H9 (cell line): ENCODE results near the gene ADAMTS17. TPM values are rescaled to one million over a fixed set of nuclear protein-coding genes. Genes with fewer than 3 reads are reported as not detected.

ENCODE experiments used
- DNase-seq: peaks from one replicate; pipeline ENCODE4 v3.0.0-alpha.2; 2017
- H2AFZ ChIP-seq: one replicate; pipeline ENCODE4 v1.6.1; 2013; ENCODE audit warnings: mild to moderate bottlenecking, low read length, control low read depth, moderate library complexity
- H2AK5ac ChIP-seq: 2 replicates; pipeline ENCODE4 v1.6.1; 2013; ENCODE audit warnings: low read length, control low read depth, mixed read lengths; ENCODE audit not compliant: insufficient read length
- H2BK120ac ChIP-seq: one replicate; pipeline ENCODE4 v1.6.1; 2013; ENCODE audit warnings: low read depth, mild to moderate bottlenecking, low read length, control low read depth, inconsistent platforms; ENCODE audit not compliant: poor library complexity, severe bottlenecking
- H2BK12ac ChIP-seq: 2 replicates; pipeline ENCODE4 v1.6.1; 2013; ENCODE audit warnings: low read length, control low read depth, mixed read lengths, low read depth; ENCODE audit not compliant: insufficient read length
- H2BK15ac ChIP-seq: 2 replicates; pipeline ENCODE4 v1.6.1; 2013; ENCODE audit warnings: low read depth, low read length, control low read depth
- H2BK20ac ChIP-seq: one replicate; pipeline ENCODE4 v1.6.1; 2013; ENCODE audit warnings: low read depth, mild to moderate bottlenecking, low read length, control low read depth, inconsistent platforms; ENCODE audit not compliant: poor library complexity, severe bottlenecking
- H2BK5ac ChIP-seq: 2 replicates; pipeline ENCODE4 v1.6.1; 2013; ENCODE audit warnings: low read length, control low read depth, mixed read lengths; ENCODE audit not compliant: insufficient read length
- H3K14ac ChIP-seq: 2 replicates; pipeline ENCODE4 v1.6.1; 2013; ENCODE audit warnings: low read length, control low read depth; ENCODE audit not compliant: insufficient read depth
- H3K18ac ChIP-seq: 2 replicates; pipeline ENCODE4 v1.6.1; 2013; ENCODE audit warnings: low read depth, mild to moderate bottlenecking, mixed read lengths, low read length, control low read depth; ENCODE audit not compliant: insufficient read length
- H3K23ac ChIP-seq: 2 replicates; pipeline ENCODE4 v1.6.1; 2013; ENCODE audit warnings: low read length, control low read depth, mixed read lengths, low read depth; ENCODE audit not compliant: insufficient read length
- H3K23me2 ChIP-seq: 2 replicates; pipeline ENCODE4 v1.6.1; 2013; ENCODE audit warnings: low read depth, mild to moderate bottlenecking, mixed read lengths, low read length, control low read depth; ENCODE audit not compliant: insufficient read length, poor library complexity, severe bottlenecking
- H3K27ac ChIP-seq: 2 replicates; pipeline ENCODE4 v1.5.1; 2013; ENCODE audit warnings: low read length, control low read depth, mixed read lengths, low read depth; ENCODE audit not compliant: insufficient read length
- H3K27me3 ChIP-seq: 2 replicates; pipeline ENCODE4 v1.6.1; 2013; ENCODE audit warnings: low read length, control low read depth, inconsistent platforms; ENCODE audit not compliant: insufficient read depth
- H3K4ac ChIP-seq: 2 replicates; pipeline ENCODE4 v1.6.1; 2013; ENCODE audit warnings: low read depth, mild to moderate bottlenecking, control low read depth, inconsistent platforms, low read length, moderate library complexity
- H3K4me1 ChIP-seq: 2 replicates; pipeline ENCODE4 v1.6.1; 2013; ENCODE audit warnings: low read length, control low read depth, inconsistent platforms; ENCODE audit not compliant: insufficient read depth
- H3K4me2 ChIP-seq: 2 replicates; pipeline ENCODE4 v1.6.1; 2013; ENCODE audit warnings: low read length, control low read depth, mixed read lengths; ENCODE audit not compliant: insufficient read length, insufficient read depth
- H3K56ac ChIP-seq: 2 replicates; pipeline ENCODE4 v1.6.1; 2013; ENCODE audit warnings: low read depth, mild to moderate bottlenecking, mixed read lengths, low read length, control low read depth; ENCODE audit not compliant: insufficient read length
- H3K79me1 ChIP-seq: 2 replicates; pipeline ENCODE4 v1.6.1; 2013; ENCODE audit warnings: low read depth, mild to moderate bottlenecking, moderate library complexity, low read length, control low read depth, inconsistent platforms; ENCODE audit not compliant: insufficient read depth, poor library complexity, severe bottlenecking
- H3K79me2 ChIP-seq: 2 replicates; pipeline ENCODE4 v1.6.1; 2013; ENCODE audit warnings: low read length, control low read depth, inconsistent platforms; ENCODE audit not compliant: insufficient read depth
- H3K9ac ChIP-seq: 2 replicates; pipeline ENCODE4 v1.6.1; 2013; ENCODE audit warnings: low read length, control low read depth, mixed read lengths; ENCODE audit not compliant: insufficient read length; ENCODE audit errors: extremely low read depth
- H3K9me3 ChIP-seq: one replicate; pipeline ENCODE4 v1.6.1; 2013; ENCODE audit warnings: low read depth, low read length, inconsistent platforms; ENCODE audit not compliant: control insufficient read depth
- H3T11ph ChIP-seq: one replicate; pipeline ENCODE4 v1.6.1; 2013; ENCODE audit warnings: mild to moderate bottlenecking, low read length, control low read depth, inconsistent platforms
- H4K20me1 ChIP-seq: one replicate; pipeline ENCODE4 v1.6.1; 2013; ENCODE audit not compliant: control insufficient read depth, insufficient read length, insufficient read depth
- H4K5ac ChIP-seq: 2 replicates; pipeline ENCODE4 v1.6.1; 2013; ENCODE audit warnings: low read depth, mild to moderate bottlenecking, mixed read lengths, low read length, control low read depth; ENCODE audit not compliant: insufficient read length
- H4K8ac ChIP-seq: replicated peaks from 2 replicates; pipeline ENCODE4 v1.6.1; 2013; ENCODE audit warnings: low read length, control low read depth, mixed read lengths, low read depth; ENCODE audit not compliant: insufficient read length
- H4K91ac ChIP-seq: 2 replicates; pipeline ENCODE4 v1.6.1; 2013; ENCODE audit warnings: low read depth, mild to moderate bottlenecking, moderate library complexity, mixed read lengths, low read length, control low read depth; ENCODE audit not compliant: insufficient read length
- H3K27ac Mint-ChIP-seq, 3 experiments: 2 replicates in 2 of 3; 3 replicates in 1 of 3; pipeline ENCODE4 v1.8.0; 2020 to 2021; ENCODE audit warnings: mixed read lengths in 3 of 3, mild to moderate bottlenecking in 1 of 3, moderate library complexity in 1 of 3
- H3K27me3 Mint-ChIP-seq: 2 replicates; pipeline ENCODE4 v1.8.0; 2021; ENCODE audit warnings: low read depth, mild to moderate bottlenecking, moderate library complexity, mixed read lengths
- H3K36me3 Mint-ChIP-seq, 3 experiments: 2 replicates in 2 of 3; 3 replicates in 1 of 3; pipeline ENCODE4 v1.8.0; 2020 to 2021; ENCODE audit warnings: low read depth in 3 of 3, mixed read lengths in 3 of 3; ENCODE audit not compliant: insufficient read depth in 1 of 3
- H3K4me1 Mint-ChIP-seq, 2 experiments: 2 replicates each; pipeline ENCODE4 v1.8.0; 2020; ENCODE audit warnings: mixed read lengths in 2 of 2
- H3K4me3 Mint-ChIP-seq, 2 experiments: 2 replicates in 1 of 2; 3 replicates in 1 of 2; pipeline ENCODE4 v1.8.0; 2020 to 2021; ENCODE audit warnings: mild to moderate bottlenecking in 2 of 2, mixed read lengths in 2 of 2, moderate library complexity in 1 of 2
- H3K9me3 Mint-ChIP-seq, 2 experiments: 2 replicates in 1 of 2; 3 replicates in 1 of 2; pipeline ENCODE4 v1.8.0; 2020; ENCODE audit warnings: mild to moderate bottlenecking in 2 of 2, mixed read lengths in 2 of 2, moderate library complexity in 1 of 2
- WGBS: extraction: QIAGEN DNeasy Blood & Tissue Kit; methylation state at CpG from one replicate; pipeline ENCODE4 v1.1.7; 2013; ENCODE audit warnings: missing lambda C conversion rate, low lambda C conversion rate, mixed read lengths; ENCODE audit not compliant: insufficient read length; ENCODE audit errors: extremely low coverage; 5-methylcytosine and 5-hydroxymethylcytosine counted together
- total RNA-seq: library from RNA; stranded (reverse); gene quantifications from 2 replicates; pipeline ENCODE4 v1.2.1, GENCODE V29; 2021
- TF ChIP-seq, protein P1 (sequence below): fragments of 200-600 bp; sonication (generic); conservative IDR thresholded peaks from 3 replicates; pipeline ENCODE4 v1.8.0; 2021; ENCODE audit warnings: antibody characterized with exemption, mild to moderate bottlenecking

The ADAMTS17 gene
- total RNA-seq, 1 experiment from 2014 or later, result 2.9 TPM

GRCh38 chr15:100170291-100171210 lies 171.2 kb downstream of the ADAMTS17 start:
- H2AK5ac ChIP-seq, result no peak overlapping the region
- no peak overlapping the region for H3K14ac ChIP-seq
- H3K79me1 ChIP-seq, result no peaks in the 10 kb centered on the region
- H2BK15ac ChIP-seq, result no peak overlapping the region
- Mint-ChIP-seq H3K27me3 (peaks cover 4% of the 10 kb centered on the region; the same call in 1 of the 2 replicates), H3K27ac (0 out of 7 replicates have a peak overlapping the region, but pooled peaks of 1 of the 3 experiments have one; percentile 36), H3K4me1 (peaks cover 5 to 8% of the 10 kb centered on the region in 2 experiments), H3K36me3 (peaks cover 0 to 5% (median 5%) of the 10 kb centered on the region in 3 experiments), H3K9me3 (no peaks in the 10 kb centered on the region; a peak in 2 of 5 replicates), H3K4me3 (no peak overlapping the region)
- H2BK20ac ChIP-seq, result no peak overlapping the region
- no CpG with 5 or more reads among the region's 8 CpGs for whole genome bisulfite sequencing
- no peaks in the 10 kb centered on the region for H3K9me3 ChIP-seq
- no peaks in the 10 kb centered on the region for H3K27me3 ChIP-seq
- no peak overlapping the region for H3K18ac ChIP-seq
- no peaks in the 10 kb centered on the region for H3K23me2 ChIP-seq
- no peak overlapping the region for H3T11ph ChIP-seq
- H3K27ac ChIP-seq, result no peak overlapping the region
- H2BK120ac ChIP-seq, result no peak overlapping the region
- H3K23ac ChIP-seq, result no peak overlapping the region
- H2AFZ ChIP-seq, result no peak overlapping the region
- H4K20me1 ChIP-seq, result no peaks in the 10 kb centered on the region
- H4K8ac ChIP-seq, result no peak overlapping the region
- H2BK12ac ChIP-seq, result no peak overlapping the region
- no peak overlapping the region for H3K4me2 ChIP-seq
- no peak overlapping the region for H4K5ac ChIP-seq
- TF ChIP-seq, protein P1, sequence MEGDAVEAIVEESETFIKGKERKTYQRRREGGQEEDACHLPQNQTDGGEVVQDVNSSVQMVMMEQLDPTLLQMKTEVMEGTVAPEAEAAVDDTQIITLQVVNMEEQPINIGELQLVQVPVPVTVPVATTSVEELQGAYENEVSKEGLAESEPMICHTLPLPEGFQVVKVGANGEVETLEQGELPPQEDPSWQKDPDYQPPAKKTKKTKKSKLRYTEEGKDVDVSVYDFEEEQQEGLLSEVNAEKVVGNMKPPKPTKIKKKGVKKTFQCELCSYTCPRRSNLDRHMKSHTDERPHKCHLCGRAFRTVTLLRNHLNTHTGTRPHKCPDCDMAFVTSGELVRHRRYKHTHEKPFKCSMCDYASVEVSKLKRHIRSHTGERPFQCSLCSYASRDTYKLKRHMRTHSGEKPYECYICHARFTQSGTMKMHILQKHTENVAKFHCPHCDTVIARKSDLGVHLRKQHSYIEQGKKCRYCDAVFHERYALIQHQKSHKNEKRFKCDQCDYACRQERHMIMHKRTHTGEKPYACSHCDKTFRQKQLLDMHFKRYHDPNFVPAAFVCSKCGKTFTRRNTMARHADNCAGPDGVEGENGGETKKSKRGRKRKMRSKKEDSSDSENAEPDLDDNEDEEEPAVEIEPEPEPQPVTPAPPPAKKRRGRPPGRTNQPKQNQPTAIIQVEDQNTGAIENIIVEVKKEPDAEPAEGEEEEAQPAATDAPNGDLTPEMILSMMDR, result no peak
- no peak overlapping the region for H3K56ac ChIP-seq
- no peak overlapping the region for H3K9ac ChIP-seq
- no peak overlapping the region for H2BK5ac ChIP-seq
- no peak for DNase-seq
- no peaks in the 10 kb centered on the region for H3K79me2 ChIP-seq
- H3K4me1 ChIP-seq, result no peaks in the 10 kb centered on the region
- no peak overlapping the region for H3K4ac ChIP-seq
- H4K91ac ChIP-seq, result no peak overlapping the region
